A172 (cell line): ENCODE data around the gene SAP30BP. TPM values are rescaled to one million over a fixed set of nuclear protein-coding genes. Genes with fewer than 3 reads are reported as not detected.
A peak's percentile ranks its signal among the peaks of the same experiment; 100 is the strongest.

Experiments
- DNase-seq: peaks from one replicate; pipeline ENCODE4 v3.0.0-alpha.2; 2015; ENCODE audit warnings: low spot score
- total RNA-seq: library from RNA; depleted of rRNA; stranded (reverse); fragments of >200 nt; shearing (Covaris generic); gene quantifications from 2 replicates; pipeline ENCODE4 v1.2.3, GENCODE V29; 2014

SAP30BP gene
- total RNA-seq, 1 experiment from 2014 or later: 169 TPM

DNA sequence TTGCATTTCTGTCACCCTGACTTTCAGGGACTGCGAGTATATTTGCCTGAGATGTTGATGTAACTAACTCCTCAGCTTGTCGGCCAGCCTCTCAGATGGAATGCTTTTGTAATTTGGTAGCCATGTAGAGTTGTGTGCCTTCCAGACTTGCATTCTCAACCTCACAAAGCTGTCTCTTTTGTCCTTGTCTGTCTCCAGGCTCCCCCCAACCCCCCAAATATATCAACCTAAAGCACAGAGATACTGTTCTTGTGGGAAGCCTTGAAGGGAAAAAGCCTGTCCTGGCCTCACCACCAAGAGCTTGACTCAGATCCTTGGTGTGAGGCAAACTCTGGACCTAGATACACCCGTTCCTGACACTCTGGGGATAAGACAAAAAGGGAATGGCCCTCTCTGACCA, 18.4 kb downstream of the SAP30BP start:
- no peak for DNase-seq

DNA sequence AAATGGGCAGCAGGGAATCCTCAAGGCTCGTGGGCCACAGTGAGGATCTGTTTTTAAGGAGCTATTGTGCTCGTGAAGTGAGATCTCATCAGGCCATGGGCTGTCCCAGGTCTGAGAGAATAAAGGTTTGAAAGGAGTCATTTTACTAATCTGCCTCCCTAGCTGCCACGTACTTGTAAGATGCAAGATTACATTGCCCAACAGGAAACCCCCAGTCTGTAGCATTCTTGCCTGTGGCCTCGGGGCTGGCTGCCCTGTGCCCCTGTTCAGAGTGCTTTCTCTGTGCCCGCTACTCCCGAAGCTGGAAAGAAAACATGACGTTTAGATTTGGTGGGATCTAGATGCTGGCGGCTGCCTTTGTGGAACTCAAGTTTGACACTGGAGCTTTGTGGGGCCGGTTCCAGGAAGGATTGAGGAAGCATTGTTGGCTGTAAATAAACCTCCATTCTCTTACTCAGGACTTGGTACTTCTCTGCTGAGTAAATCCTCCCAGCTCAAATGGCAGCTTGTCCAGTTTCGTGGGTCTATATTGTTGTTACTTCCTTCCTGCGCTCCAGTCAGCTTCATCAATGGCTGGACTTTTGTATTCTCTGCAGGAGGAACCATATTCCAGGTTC, 21.2 kb downstream of the SAP30BP start:
- no peak for DNase-seq

DNA sequence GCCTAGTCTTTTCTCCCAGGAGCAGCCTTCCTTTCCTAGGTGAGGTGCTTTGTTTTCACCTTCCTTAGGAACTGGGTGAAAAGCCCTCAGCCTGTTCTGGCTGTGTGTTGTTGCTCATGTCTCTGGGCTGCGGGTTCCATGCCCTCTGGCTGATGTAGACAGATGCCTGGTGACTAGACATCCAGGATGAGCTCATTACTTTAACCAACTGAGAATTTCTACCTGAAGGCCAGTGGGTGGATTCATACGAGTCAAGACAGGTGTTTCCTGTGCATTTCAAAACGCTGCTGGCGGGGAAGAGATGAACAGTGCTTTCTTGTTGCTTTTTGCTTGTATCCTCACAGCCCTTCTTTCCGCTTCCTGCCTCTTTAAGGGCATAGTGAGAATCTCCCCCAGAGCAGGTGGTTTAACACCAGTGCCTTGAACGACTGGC, 22.3 kb downstream of the SAP30BP start:
- no peak for DNase-seq

DNA sequence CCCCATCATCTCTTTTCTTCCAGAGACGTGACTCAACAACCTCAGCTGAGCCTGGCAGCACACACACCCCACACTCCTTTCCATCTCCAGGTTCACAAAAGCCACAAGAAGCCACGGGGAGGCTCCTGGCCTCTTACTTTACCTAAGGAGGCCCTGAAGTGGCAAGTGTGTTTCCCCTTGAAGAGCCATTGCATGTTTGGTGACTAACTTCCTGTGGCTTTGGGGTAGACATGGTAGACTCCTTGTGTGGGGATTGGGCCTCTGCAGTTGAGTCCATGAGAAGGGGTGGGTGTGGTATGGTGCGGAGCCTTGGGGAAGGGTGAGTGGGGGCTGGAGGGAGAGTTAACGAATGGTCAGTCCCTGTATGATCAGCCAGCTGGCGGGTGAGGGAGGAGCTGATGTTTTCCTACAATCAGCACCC, 24.2 kb downstream of the SAP30BP start:
- DNase-seq: peak; percentile 97

DNA sequence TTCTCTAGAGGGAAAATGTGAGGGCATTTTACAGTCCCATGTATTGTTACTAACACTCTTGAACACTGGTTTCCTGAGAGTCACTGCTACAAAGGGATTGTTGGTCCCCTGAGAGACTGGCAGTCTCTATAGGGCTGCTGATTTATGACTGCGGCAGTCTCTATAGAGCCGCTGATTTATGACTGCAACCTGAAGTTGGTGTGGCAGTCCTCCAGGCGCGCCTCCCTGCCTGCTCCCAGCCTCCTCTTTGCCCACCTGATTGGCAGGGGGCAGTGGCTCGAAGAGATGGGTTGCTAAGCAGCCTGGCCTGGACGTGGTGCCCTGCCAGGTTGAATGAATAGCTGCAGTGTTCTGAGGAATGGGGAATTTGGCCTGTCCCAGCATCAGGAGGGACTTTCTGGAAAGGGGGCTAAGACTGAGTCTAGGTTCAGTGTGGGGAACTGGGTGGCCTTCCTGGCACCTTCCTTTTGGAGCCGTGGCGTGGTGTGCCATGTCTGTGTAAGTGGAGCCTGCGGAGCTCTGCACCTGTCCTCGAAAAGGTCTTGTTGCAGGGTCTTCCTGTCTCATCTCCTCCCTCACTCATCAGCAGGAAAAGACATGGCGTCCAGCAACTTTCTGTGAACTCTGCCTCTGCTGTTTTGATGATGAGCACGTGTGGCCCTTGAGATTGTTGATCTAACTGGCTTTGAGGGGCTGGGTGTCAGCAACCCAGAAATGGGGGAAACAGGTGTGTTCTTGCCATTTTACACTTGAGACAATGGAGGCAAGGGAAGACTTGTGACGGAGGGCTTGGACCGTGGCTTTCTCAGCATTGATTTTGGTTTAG, 24.9 kb downstream of the SAP30BP start:
- DNase-seq: no peak

DNA sequence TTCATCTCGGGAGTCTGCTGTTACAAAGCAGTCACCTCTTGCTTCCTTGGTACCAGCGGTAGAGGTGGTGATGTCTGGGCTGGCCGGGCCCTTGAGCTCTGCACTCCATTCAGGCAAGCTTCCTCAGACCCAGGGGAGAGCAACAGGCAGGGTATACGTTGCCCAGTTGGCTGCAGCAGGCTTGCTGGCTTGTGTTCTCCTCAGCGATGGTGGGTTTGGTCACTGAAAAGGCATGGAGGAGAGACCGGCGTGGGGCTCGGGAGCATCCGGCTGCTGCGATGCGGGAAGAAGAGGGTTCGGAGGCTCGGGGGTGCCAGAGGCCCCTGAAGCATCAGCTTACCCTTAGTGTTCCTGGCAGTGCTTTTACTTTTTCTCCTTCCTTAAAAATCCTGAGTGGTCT, 25.8 kb downstream of the SAP30BP start:
- DNase-seq: no peak

DNA sequence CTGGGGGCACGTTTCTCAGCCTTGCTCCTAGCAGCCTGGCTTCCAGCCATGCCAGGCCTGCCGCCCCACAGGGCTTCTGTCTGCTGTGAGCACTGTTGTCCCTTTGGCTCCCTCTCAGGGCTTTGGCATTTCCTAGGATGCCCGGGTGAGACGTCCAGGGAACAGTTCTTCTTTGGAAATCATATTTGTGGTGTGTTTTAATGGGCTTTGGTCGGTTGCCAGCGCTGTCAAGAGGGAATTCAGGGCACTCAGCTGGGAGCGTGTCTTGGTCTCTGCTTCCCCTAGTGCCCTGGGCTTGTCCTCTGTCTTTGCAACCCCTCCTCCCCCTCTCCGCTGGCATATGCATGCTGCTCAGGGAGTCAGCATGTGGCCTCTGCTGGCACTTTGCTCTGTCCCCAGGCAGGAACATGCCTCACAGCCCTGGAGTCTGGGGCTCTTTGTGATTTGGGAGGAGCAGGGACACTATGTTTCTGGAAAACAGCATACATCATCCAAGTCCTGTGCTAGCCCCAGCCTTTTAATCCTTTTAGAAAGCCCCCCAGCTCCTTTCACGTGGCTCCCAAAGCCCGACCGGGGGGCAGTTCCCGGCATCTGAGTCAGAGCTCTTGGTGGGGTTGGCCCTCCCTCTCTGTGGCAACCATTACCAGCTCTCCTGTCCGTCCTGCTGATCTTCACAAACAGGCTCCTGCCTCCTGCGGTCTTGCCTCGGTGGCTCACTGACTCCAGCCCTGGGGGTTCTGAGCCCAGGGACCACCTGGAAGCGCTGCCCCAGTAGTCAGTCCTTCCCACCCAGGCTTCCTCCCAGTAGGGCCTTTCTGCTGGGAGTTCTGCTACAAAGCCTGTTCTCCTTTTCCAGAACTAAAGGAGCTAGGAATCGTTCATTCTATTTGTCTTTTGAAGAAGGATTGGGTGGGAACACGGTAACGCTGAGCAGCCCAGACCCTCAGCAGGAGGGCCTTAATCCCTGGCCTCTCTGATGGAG, 26.7 kb downstream of the SAP30BP start:
- peak; percentile 100 for DNase-seq

DNA sequence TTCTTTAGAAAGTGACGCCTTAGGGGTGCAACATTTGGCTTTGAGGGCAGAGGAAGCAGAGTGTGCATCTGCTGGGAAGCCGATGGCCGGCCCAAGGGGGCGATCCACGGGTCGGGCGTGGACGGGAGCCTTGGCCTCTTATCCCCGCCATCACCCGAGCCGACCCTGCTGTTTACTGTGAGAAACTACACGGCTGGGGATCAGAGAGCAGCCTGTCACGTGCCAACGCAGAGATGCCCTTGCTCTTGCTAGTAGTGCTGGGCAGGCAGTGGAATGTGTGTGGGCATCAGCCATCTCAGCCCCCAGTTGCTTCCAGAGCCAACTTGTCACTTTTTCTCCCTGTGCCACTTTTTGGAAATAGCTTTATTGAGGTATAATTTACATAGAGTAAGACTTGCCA, 27.4 kb downstream of the SAP30BP start:
- no peak for DNase-seq

DNA sequence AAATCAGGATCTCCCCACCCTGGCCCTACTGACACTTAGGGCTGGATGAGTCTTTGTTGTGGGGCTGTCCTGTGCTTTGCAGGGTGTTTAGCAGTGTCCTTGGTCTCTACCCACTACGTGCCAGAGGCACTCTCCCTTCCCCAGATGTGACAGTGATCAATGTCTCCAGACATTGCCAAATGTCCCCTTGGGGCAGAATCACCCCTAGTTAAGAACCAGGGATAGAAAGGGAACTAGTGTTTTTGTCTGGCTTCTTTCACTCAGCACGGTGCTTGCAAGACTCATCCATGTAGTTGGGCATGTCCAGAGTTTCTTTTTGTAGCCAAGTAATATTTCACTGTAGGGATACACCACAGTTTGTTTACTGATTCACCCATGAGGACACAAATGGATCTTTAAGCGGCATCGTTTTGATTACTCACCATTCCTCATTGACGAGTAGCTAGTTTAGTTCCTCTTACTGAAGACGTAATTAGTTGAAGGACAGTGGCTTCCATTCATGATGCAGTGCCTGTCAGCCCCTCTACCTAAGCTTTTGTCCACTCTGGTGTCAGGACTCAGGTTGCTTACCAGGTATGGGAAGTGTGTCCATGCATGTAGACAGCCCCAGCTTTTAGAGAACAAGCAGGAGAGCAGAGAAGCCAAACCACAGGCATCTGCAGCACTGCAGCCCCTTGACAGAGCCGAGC, 28.1 kb downstream of the SAP30BP start:
- DNase-seq: peak; percentile 79

DNA sequence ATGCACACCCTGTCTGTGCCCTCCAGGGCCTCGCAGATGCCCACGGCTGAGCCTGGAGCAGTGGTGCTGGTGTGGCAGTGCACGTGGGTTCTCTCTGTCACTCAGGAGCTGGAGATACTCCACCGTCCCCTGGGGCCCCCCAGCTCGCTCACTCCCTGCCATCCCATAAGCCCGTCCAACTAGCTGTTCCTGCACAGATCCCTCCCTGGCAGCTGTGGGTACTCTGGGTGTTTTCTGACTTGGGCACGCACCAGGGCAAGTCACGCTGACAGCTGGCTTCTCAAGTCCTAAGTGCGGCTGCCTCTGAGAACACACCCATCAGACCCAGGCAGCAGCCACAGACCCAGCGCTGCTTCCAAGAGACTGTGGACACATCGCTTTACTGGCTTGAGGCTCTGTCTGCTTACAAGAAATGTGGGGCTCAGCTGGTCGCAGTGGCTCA, 28.7 kb downstream of the SAP30BP start:
- no peak for DNase-seq

DNA sequence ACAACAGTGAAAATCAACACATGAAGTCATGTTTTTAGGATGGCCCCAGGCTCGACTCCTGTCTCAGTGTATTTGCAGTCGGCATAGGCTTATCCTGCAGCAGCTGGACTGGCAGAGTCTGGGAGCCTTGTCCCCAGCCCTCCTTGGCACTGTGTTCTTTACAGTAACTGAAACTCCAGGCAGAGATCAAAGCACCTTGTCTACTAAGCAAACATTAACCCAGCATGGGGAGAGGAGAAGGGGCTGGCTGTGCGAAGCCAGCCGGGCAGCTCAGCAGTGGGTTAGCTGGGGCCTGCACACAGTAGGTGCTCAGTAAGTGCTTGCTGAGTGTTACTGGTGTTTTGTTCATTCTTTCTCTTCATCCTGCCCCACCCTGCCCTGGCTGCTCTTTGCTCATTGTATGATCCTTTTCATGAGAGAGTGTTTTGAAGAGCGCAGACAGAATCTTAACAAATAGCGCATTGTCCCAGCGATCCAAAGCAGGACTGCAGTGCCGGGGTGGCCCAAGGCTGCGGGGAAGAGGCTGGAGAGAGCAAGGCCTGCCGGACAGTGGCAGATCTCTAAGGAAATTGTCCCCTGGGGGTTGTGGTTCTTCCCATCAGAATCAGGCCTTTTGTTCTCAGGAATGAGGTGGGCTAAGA, 30.6 kb downstream of the SAP30BP start:
- DNase-seq: no peak

DNA sequence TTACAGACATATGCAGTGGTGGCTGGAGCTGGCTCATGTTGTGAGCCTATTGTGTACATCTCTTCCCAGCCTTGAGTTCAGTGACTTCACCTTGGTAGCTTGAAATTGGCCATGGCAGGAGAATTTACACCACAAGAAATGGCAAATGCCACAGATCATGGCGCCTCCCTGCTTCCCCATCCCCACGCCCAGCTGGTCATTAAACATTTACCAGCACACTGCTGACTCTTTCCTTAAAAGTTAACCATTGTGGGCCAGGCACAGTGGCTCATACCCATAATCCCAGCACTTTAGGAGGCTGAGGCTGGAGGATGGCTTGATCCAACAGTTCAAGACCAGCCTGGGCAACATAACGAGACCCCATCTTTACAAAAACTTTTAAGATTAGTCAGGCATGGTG, 31.5 kb downstream of the SAP30BP start:
- no peak for DNase-seq

DNA sequence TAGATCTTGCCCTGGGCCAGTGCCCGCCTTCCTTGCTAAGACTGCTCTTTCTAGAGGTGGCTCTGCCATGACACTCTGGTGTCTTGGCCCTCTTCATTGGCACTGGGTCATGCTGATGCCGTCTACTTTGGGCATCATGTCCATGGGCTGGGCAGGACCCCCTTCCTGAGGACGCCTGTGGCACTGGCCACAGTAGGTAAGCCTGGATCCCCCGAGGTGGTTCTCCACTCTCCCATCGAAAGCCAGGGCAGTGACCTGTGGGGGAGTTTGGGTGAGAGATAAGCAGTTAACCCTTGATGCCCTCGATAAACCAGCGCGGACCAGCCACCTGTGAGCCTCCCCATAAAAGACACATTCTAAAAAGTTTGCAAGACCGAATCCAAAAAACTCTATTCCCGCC, 34.1 kb downstream of the SAP30BP start:
- DNase-seq: no peak

DNA sequence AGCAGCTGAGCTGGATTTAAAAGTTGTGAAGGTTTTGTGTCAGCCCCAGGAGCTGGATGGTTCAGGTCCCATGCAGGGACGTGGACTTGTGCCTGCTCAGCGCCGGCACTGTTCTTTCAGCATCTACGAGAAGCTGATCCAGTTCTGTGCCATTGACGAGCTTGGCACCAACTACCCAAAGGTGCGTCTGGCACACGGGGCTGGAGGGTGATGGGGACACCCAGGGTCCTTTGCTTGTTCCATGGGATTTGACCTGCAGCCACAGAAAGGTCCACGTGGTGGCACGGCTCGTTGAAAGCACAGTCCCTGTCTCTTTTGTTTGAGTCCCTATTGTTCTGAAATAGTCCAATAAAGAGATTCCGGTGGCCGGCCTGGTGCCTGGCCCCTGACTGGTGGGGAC, 36.1 kb downstream of the SAP30BP start:
- DNase-seq: no peak

DNA sequence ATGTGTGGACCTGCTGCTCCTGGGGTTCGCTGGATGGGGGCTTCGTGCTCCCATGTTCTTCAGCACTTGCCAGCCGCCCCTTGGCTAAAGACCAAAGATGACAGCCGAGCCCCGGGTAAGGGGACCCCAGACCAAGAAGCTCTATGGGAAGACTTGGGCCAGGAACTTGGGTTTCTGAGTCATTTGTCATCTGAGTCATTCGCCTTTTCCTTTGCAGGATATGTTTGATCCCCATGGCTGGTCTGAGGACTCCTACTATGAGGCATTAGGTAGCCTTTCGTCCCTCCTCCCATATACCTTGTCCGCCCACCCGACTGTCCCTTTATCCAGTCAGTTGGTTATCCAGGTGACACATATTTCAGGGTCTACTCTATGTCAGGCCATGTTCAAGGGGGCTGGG, 36.5 kb downstream of the SAP30BP start:
- DNase-seq: no peak

DNA sequence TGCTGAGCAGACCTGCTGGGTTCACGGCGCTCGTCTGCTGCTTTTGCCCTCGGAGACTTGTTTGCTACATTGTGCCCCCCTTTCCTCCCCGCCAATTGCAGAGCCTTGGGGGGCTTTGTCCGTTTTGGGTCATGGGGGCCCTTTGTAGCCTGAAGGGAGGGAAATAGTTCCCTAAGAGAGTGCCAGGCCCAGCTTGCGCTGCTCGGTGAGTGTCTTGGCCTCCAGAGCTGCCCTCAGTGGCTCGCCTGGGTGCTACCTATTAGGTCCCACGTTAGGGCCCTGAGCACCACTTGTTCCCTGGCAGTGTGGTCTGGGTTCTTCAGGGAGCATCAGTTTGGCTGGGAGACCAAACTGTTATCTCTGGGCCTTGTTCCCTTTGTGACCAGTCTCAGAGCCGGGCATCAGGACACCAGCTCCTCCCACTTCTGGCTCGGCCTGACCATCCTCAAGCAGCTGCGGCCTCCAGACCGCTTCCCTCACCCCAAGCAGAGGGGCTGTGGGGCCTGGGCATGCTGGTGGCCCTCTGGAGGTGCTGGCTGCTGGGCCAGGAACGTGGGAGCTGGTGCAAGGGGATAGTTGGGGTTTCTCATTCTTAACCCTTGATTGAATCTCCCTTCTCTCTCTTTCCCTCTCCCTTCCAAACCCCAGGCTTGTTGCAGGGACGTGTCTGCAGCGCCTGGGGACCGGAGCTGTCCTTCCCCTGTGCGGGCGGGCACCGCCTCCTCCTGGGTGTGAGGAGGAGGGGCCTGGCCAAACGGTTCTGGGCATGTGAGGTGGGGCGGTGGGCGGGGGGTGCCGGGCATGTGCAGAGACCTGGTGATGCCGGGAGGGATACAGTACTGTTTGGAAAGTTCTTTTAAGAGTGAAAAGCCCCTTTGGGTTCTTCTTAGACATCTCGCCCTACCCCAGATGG, 38.1 kb downstream of the SAP30BP start:
- DNase-seq: no peak

DNA sequence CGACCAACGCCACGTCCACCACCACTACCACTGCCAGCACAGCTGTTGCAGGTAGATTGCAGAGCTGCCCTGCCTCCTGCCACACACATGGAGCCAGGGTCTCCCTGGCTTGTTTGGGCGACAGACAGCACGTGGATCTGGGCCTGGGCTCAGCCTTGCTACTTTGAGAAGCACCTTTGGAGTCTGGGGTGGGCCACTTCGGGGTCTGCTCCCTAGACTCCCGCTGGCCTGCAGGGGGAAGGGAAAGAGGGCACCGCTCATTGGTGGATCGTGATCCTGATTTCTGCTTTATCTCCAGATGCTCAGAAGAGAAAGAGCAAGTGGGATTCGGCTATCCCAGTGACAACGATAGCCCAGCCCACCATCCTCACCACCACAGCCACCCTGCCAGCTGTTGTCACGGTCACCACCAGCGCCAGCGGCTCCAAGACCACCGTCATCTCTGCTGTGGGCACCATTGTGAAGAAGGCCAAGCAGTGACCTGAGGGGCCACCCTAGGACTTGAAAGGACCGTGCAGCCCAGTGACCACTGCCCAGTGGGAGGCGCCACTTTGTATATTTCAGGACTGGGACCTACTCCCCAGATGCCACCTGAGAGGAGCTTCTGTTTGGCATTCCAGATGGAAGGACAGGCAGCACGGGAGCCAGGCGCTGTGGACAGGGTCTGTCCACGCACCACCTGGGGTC, 39.0 kb downstream of the SAP30BP start:
- no peak for DNase-seq

DNA sequence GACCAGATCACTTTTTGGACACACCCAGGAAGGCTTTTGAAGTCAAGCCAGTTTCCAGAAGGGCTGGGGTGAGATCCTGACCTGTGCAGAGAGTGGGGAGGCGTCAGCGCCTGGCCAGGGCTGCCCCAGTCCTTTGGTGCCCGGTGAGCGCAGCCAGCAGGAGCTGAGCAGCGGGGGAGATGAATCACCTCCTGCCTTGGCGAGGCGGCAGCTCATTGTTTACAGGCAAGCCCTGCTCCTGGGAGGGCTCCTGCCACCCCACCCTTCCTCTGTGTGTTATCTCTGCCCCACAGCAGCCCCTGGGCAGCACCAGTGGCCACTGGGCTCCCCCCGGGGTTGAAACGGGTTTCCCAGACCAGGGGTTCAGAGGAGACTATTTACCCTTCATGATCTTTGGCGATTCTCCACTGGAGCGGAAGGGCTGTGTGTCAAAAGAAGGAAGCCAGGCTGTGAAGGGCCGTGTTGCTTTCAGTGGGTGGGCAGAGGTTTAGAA, 40.0 kb downstream of the SAP30BP start:
- DNase-seq: peak; percentile 96

DNA sequence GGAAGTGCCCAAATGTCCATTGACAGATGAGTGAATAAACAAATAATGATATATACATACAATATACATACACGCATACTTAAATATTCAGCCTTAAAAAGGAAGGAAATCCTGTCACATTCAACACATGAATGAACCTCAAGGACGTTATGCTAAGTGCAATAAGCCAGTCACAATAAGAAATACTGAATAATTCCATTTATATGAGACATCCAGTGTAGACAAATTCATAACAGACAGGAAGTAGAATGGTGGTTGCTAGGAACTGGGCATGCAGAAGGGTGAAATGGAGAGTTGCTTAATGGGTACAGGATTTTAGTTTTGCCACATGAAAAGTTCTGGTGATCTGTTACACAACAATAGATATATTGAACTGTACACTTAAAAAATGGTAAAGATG, 45.3 kb downstream of the SAP30BP start:
- no peak for DNase-seq
